NCI-H2029 (cell line): Measurements from ENCODE around the gene SH2D3C.
"Not testable (repeated sequence)": the region's sequence is repeated elsewhere in the genome, so short reads cannot be mapped to it uniquely, and the experiment has no call there.

Source experiments
- DNase-seq: peaks from one replicate; lab custom pipeline; 2025; lab: John Stamatoyannopoulos, UW

Gene SH2D3C

DNA sequence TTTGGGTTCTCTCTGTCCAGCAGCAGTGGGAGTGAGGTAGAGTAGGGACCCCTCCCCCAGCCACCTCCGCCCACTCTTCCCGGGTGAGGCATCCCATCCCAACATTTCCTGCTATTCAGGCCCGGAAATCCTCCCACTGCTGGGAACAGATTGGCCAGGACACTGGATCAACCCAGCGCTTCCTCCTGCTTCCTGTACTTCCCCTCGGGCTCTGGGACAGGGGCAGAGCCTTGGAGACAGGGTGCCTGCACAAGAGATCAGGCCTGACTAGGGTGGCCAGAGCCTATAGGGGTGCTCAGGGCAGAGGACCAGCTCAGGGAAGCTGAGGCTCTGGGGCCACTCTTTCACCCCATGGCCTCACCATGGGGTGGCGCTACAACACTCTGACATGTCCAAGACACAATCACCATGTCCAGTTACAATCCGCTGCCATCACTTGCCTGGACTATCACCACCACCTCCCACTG is 14.5 kb downstream of the SH2D3C start:
- DNase-seq, result no peak

DNA sequence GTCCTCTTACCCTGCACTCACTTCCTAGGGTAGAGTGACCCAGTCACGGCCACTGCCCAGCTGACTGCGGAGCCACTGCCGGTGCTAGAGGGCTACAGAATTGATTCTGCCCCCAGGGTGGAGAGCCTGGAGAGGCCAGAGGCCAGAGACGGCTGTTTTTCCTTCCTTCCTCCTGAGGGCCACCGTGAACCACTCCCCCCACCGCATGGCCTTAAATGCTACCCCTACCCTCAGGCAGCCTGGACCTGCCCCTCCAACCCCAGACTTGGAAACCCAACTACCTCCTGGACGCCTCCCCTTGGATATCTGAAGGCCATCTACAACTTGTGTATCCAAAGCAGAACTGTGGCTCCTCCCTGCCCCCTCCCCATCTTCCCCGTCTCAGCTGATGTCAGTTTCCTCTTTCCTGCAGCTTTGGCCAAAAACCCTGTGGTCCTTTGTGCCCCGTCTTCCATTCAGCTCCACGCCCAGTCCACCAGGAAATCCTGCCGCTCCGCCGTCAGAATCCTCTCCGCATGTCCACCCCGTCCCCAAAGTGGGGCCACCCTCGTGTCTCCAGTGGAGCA is 16.3 kb downstream of the SH2D3C start:
- DNase-seq, result no peak

DNA sequence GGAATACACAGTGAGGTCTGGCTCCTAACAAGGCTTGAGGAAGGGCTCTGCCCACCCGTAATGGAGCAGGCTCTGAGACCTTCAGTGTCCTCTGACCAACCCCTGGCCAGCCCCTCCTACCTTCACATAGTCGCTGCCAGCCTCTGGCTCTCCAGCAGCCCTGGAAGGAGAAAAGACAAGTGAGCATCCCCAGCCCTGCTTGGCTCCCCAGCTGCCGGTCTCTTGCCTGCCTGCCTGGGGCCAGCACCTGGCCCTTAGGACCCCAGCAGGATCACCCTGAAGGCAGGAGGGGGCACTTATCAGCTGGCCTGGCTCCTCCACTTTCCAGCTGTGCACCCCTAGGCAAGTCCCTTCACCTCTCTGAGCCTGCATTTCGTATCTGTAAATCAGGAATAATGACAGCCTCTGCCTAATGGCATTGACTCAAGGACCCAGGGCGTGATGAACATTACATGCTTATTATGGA is 16.9 kb downstream of the SH2D3C start:
- DNase-seq, result no peak

DNA sequence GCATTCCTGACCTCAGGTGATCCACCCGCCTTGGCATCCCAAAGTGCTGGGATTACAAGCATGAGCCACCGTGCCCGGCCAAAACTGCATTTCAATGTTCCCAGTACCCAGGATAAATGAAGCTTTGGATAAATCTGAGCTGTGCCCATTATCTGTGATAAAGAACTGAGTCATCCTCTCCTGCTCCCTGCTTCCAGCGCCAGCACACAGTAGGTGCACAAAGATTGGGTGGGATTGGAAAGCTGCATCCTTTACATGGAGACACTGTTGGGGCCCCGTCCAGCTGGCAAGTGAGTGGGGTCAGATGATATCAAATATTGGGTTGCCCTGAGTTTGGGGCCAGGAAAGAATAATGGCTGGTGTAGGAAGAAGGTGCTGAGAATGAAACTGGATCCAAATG is 17.4 kb downstream of the SH2D3C start:
- DNase-seq, result no peak

DNA sequence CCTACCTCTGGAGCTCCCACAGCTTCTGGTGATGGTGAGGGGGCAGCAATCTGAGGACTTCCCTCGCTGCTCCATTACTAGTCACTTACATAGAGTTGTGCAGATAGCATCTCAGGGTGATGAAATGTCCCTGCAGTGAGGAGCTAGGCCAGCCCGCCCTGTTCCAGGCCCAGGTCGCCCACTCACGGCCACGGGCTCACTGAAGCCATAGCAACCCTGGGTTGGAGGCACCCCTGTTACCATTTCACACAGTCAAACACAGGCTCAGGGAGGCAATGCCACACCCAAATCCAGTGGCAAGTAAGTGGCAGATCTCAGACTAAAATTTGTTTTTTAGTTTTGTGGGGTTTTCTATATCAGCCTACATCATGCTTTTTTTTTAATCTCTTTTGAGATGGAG is 19.6 kb downstream of the SH2D3C start:
- no peak for DNase-seq

DNA sequence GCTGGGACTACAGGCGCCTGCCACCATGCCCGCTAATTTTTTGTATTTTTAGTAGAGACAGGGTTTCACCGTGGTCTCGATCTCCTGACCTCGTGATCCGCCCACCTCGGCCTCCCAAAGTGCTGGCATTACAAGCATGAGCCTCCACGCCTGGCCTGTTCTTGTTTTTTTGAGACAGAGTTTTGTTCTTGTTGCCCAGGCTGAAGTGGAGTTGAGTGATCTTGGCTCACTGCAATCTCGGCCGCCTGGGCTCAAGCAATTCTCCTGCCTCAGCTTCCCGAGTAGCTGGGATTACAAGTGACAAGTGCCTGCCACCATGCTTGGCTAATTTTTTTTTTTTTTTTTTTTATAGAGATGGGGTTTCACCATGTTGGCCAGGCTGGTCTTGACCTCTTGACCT is 21.7 kb downstream of the SH2D3C start:
- DNase-seq, result not testable (repeated sequence)

DNA sequence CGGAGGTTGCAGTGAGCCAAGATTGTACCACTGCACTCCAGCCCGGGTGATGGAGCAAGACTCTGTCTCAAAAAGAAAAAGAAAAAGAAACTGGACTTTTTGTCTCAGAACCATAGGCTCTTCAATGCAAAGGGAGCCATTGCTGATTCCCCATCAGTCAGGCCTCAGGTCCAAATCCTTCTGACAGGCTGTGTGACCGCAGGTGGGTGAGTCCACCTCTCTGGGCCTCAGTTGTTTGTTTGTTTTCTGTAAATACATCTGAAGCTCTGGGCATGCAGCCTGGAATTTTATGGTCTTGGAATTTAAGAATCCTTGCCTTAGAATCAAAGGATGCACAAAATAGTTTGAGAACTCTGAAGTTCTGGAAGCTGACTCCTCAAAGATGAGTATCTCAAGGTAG is 22.2 kb downstream of the SH2D3C start:
- no peak for DNase-seq

DNA sequence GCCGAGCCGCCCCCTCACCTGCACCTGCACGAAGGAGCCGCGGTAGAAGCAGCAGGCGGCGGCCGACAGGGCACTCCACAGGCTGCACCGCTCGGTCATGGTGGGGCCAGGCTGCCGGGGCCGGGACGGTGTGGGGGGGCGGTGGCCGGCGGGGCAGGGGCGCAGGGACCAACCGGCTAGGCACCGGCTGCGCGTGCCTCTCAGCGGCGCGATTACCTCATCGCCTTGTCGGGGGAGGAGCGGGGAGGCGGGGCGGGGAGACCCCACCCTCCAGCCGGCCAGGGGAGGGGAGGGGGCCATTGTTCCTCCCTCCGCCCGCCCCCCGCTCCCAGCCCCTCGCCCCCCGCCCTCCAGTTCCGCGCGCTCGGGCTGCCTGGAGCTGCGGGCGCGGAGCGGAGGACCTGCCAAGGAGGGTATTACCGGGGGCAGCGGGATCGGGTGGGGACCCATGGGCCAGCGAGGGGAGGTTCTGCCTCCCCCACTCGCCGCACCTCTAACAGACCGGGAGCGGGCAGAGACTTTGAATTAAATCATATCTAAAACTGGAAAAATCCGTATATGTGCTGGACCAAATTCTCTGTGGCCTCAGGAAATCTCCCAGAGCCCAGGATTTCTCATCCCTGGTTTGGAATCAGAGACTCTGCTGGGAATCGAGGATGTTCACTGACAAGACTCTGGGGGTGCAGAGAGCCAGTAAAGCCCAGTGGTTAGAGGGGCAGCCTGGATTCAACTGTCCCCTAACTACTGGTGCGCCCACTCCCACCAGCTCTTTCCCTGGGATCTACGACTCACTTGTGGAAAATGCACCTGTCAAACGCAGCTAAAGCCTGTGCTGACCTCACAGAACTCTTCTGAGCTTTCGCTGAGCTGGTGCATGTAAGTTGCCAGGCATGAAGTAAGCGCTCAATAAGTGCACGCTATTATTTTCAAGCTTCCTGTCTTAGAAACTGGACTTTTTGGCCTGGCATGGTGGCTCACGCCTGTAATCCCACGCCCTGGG is 23.1 kb downstream of the SH2D3C start:
- no peak for DNase-seq

DNA sequence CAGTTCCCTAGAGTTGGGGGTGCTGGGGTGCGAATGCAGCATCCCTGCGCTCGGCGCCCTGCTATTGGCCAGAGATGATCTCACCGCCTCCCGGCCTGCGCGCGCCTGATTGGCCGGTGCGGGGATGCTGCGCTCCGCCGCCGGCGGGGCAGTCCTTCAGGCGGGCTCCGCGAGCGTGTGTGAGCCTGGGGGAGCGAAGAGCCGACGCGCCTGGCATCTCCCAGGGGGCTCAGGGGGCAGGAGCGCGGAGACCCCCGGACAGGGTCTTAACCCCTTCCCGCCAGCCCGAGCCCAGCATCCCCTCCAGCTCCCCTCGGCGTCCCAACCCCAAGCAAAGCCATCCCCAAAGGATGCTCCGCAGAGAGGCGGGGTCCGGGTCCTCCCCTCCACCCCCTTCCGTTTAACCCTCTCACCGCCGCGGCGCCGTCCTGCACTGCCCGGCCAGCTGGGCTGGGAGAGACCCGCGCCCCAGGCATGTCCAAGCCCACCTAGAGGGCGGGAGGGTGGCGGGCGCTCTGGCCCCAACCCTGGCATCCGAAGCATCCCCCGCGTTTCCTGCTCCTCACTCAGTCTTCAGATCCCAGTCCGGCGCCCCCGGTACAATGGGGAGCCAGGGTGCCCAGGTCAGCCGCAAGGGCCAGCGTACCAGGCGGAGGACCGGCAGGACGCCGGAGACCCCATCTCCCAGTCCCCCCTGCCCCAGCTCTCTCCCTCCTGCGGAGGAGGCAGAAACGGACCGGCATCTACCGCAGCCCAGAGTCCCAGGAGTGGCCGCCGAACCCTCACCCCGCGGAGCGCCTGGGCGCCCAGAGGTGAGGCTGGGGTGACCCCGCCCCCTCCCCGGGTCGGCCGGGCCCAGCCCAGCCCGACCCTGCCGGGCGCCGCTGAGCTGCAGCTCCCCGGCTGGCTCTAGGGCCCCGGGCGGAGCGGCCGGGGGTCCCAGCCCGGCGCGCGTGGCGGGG is 24.1 kb downstream of the SH2D3C start:
- DNase-seq, result no peak

DNA sequence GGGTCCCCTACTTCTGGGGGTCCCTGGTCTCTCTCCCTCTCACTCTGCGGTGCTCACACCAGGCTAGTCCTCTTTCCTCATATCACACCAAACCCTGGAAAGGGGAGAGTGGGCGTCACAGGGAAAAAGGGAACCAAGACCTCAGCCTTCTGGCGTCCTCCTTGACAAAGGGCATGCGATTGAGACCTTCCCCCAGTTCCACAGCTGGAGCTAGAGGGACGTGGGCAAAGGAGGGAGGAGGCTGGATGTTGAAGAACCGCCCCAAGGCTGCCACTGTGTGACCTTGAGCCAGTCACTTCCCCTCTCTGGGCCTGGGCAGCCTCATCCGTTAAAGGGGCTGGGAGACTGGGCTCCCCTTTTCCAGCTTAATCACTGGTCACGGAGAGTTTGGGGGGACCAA is 24.8 kb downstream of the SH2D3C start:
- no peak for DNase-seq

DNA sequence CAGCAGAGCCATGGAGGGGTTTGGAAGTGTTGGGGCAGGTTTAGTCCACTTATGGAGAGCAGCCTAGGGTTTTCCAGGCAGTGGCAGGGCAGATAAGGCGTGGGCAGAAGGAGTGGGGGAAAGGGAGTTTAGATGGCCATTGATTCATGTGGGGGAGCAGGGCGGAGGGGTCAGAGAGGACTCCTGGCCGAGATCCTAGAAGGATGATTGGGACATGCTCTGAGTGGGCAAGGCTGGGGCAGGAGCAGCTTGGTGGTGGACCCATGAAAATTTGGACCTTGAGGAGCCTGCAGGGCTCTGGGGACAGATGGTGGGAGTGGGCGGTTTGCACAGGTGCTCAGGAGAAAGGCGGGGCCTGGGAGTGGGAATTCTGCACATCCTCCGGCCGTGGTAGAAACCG is 25.3 kb downstream of the SH2D3C start:
- no peak for DNase-seq

DNA sequence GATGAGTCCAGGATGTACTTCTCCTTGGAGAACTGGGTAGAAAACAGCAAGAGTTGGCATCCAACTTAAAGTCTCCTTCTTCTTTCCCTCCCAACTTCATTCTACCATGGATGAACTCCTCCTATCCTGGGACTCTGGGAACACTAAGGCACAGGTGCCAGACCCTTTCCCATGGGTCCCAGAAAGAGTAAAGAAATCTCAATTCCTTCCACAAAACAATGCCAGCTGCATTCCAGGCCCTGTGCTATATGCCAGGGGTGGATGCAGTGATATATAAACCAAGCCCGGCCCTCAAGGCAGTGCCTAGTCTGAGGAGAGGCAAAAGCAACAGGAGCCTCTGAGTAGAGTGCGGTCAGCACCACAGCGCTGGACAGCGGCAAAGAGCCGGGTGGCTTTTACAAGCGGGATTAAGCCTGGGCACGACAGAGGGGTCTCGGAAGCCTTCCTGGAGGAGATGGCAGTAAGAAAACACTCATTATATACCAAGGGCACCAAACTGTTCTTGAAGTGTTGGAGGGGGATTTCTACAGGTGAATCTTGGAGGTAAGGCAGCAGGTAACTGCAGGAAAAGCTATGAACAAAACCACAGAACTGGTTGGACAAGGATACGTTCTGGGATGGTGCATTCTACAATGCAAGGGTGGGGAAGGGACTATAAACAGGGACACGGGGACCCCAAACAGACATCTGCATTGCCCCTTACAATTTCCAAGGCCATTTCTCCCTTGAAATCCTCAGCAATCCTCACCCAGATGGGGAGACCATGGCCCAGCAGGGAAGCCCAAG is 27.0 kb downstream of the SH2D3C start:
- DNase-seq, result no peak

DNA sequence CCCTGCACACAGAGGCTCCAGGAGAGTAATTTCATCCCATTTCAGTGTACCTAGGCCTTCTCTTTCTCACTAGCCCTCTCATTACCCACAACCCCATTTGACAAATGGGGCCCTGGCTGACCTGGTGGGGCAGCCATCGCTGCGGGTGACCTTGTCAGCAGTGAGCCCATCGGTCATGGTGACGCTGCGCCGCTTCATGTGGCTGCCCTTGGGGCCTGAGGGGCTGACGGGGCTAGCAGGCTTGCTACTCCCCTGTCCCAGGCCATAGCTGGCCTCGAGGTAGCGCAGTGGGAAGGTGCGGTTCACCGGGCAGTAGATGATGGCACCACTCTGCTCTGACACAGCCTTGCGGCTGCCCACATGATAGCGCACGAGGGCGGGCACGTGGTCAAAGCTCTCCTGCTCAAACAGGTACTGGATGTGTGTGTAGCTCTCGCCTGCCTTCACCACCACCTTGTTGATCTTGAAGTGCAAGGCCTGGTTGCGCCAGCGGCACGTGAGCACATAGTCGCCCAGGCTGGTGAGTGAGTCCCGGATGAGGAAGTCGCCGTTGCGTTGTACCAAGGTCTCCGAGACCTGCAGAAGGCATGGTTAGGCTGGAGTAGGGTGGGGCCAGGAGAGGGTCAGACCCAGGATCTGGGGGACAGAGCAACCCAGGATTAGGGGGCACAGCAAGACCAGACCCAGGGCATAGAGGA is 29.2 kb downstream of the SH2D3C start:
- no peak for DNase-seq

DNA sequence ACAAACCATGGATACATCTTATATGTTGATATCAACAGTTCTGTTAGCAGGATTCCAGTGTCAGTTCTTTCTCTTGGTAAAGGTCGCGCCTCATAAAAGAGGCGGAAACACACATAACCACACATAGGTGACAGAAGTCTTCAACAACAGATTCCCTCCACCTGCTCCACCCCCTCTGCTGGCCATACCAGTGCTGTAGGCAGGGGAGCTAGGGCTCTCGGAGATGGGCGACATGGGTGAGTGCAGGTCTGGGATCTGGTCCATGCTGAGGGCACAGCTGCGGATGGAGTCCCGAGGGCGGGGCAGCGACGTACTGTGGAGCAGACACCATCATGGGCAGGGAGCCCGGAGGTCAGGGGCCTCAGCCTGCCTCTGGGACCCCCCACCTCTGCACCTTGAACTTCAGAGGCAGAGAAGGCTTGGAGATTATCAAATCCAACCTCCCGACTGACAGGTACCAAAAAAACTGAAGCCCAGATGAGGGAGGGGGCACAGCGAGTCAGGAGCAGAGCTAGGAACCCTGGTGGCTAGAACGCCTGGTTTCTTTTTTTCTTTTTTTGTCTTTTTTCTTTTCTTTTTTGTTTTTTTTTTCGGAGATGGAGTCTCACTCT is 31.4 kb downstream of the SH2D3C start:
- no peak for DNase-seq

DNA sequence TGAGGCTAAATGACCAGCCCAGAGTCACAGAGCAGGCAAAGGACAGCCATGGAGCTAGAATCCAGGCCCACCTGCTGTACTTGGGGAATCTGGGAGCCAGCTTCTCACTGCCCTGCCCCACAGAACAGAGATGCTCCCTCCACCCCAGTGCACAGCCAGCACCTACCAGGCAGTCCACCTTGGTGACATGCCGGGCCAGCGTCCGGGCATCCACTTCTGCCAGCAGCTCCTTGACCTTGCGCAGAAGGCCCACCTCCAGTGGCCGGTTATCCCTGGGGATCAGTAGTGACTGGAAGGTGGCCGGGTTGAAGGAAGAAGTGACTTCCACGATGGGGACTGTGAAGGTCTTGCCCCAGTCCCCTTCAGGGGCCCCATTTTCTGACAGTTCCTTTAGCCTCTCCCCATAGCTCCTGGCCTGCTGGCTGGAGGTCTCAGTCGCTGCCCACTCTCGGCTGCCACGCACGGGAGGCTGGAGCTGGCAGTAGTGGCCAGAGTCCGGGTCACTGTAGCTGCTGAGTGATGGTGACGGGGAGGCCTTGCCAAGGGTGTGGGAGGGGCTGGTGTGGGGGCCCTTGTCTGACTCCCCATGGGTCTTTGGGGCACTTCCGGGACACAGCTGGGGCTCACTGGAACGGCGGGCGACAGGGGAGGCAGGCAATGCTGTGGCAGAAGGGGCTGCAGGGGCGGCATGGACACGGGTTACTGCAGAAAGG is 33.9 kb downstream of the SH2D3C start:
- no peak for DNase-seq

DNA sequence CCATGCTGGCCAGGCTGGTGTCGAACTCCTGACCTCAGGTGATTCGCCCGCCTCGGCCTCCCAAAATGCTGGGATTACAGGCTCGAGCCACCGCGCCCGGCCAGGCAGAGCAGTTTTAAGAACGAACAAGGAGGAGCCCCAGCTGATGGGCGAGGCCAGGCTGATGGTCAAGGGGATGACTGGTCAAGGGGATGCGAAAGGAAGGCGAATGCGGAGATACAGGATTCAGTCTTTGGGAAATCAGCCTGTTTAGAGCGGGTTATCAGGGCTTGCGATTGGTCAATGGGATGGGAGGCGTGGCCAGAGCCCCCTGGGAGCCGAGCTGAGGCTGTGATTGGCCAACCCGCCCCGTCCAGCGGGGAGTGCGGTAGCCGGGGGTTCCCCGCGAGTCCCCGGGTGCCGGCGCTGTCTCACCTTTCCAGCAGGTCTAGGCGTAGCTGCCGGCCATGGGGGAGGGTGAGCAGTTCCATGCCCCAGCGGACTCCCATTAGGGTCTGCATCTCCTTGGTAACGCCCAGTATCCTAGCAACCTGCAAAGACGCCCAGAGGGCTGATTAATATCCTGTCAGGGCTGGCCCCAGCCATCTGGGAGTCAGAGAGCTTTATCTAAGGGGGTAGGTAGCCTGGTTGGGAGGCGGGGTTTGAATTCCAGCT is 35.9 kb downstream of the SH2D3C start:
- DNase-seq, result peak; percentile 77

DNA sequence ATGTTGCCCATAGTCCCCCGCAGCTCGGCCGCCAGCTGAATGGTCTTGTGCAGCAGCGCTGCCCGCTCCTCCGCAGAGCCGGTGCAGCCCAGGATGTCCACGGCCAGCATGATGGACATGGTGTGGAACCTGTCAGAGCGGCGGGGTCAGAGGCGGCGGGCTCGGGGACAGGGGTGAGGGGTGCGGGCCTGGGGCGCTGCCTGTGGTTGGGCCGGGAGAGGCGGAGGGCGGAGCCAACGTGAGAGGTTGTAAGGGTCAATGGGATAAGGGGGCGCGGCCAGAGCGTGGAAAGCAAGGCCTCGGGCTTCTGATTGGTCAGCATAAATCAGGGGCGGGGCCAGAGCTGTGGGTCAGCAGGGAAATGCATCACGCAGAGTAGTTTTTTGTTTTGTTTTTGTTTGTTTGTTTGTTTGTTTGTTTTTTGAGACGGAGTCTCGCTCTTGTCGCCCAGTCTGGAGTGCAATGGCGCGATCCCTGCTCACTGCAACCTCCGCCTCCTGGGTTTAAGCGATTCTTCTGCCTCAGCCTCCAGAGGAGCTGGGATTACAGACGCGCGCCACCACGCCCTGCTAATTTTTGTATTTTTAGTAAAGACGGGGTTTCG is 36.5 kb downstream of the SH2D3C start:
- DNase-seq, result peak; percentile 43

DNA sequence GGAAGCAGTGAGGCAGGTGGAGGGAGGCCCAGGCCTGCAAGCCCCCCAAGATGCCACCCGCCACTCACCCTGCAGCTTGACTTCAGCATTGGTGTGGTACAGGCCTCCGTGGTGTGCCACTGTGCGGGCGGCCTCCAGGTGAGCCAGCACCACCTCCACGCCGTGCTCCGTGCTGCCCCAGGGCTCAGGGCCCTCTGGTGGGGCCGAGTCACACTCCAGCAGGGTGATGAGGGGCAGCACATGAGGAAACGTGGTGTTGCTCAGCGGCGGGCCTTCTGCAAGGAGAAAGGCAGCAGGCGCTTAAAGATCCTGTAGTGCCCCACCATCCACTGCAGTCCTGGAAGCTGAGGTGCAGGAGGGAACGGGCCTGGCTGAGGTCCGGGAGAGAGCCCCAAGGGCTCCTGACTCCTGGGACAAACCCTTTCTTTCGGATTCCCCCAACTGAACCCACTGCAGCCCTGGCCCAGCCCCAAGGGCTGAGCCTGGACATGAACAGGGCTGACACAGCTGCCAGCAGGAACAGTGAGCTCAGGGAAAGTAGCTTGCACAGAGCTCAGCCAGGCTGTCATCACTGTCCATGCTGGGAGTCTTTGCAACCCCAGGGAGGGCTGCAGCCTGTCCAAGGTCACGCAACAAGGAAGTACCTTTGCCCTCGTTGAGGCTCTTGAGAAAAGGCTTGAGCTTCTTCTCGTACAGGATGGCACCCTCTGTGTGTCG is 38.7 kb downstream of the SH2D3C start:
- DNase-seq, result no peak
